Chondrocyte (in vitro differentiated cells): Measurements from ENCODE around the gene SMAD3. TPM values are rescaled to one million over a fixed set of nuclear protein-coding genes. Genes with fewer than 3 reads are reported as not detected.

Experiments
- DNase-seq: peaks from one replicate; pipeline ENCODE4 v3.0.0; 2021; ENCODE audit warnings: mixed read lengths, low spot score
- H3K27ac Mint-ChIP-seq: one replicate; pipeline ENCODE4 v1.8.0; 2021; ENCODE audit warnings: mild to moderate bottlenecking, moderate library complexity, mixed read lengths; ENCODE audit not compliant: unreplicated experiment
- H3K27me3 Mint-ChIP-seq: 2 replicates; pipeline ENCODE4 v1.8.0; 2021; ENCODE audit warnings: low read depth, mixed read lengths
- H3K36me3 Mint-ChIP-seq: 2 replicates; pipeline ENCODE4 v1.8.0; 2021; ENCODE audit warnings: low read depth, mixed read lengths
- H3K4me1 Mint-ChIP-seq: 2 replicates; pipeline ENCODE4 v1.8.0; 2021; ENCODE audit warnings: low read depth, mild to moderate bottlenecking, mixed read lengths
- H3K4me3 Mint-ChIP-seq: one replicate; pipeline ENCODE4 v1.8.0; 2021; ENCODE audit warnings: mild to moderate bottlenecking, moderate library complexity, mixed read lengths; ENCODE audit not compliant: unreplicated experiment
- H3K9me3 Mint-ChIP-seq: 2 replicates; pipeline ENCODE4 v1.8.0; 2021; ENCODE audit warnings: low read depth, mixed read lengths
- total RNA-seq: library from RNA; stranded (reverse); gene quantifications from 3 replicates; pipeline ENCODE4 v1.2.1, GENCODE V29; 2021
- TF ChIP-seq, protein P1 (sequence below): fragments of 200-600 bp; sonication (generic); IDR thresholded peaks from 2 replicates; pipeline ENCODE4 v1.5.0; 2021; ENCODE audit warnings: antibody characterized with exemption, mild to moderate bottlenecking, moderate library complexity

SMAD3 gene
- total RNA-seq, 1 donor from 2014 or later: 23.2 TPM

- Mint-ChIP-seq H3K27me3 (no peaks in the 10 kb centered on the region), H3K9me3 (no peaks in the 10 kb centered on the region), H3K4me3 (peak overlapping the region; percentile 17), H3K27ac (no peak overlapping the region), H3K4me1 (peaks cover 37% of the 10 kb centered on the region), H3K36me3 (peaks cover 1% of the 10 kb centered on the region)
- no peak for DNase-seq
- TF ChIP-seq, protein P1, sequence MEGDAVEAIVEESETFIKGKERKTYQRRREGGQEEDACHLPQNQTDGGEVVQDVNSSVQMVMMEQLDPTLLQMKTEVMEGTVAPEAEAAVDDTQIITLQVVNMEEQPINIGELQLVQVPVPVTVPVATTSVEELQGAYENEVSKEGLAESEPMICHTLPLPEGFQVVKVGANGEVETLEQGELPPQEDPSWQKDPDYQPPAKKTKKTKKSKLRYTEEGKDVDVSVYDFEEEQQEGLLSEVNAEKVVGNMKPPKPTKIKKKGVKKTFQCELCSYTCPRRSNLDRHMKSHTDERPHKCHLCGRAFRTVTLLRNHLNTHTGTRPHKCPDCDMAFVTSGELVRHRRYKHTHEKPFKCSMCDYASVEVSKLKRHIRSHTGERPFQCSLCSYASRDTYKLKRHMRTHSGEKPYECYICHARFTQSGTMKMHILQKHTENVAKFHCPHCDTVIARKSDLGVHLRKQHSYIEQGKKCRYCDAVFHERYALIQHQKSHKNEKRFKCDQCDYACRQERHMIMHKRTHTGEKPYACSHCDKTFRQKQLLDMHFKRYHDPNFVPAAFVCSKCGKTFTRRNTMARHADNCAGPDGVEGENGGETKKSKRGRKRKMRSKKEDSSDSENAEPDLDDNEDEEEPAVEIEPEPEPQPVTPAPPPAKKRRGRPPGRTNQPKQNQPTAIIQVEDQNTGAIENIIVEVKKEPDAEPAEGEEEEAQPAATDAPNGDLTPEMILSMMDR: no peak
These were observed 1.5 kb upstream of the SMAD3 start for GRCh38 chr15:67063689-67064606.

DNA sequence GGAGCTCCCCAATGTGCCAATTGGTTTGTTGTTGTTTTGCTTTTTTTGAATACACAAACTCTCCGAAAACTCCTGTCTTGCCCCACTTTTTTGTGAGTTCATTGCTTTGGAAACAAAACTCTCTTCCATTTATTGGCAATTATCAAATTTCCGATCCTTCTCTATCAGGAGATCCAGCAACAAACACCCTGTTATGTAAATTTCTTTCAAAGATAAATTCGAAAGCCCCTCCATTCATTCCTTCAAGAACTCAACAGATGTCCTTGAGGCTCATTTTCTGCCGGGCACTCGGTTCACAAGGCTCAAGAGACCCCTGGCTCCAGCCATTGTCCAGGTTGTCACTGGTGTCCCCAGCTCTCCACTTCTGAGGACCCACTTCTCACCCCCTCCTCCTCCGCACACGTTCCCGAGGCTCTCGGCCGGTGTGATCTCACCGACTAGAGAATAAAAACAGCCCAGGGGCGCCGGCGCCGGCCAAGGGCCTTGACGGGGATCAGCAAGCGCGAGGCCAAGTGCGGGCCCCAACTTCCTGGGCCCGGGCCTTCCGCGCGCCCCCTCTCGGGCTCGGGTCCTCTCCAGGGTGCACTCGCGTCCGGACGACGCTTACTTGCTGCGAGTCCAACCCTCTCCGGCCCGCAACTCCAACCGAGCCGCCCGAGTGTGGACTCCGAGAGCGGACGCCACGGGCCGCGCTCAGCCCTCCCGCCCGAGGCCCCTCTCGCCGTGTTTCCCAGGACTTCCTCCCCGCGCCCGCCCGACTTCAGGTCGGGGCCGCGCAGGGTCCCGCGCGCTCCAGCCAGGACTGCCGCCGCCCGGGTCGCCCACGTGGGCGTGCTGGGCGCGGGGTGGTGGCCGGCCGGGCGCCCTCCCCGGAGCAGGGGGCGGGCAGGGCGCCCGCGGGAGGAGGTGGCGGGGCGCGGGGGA, 533 bp upstream of the SMAD3 start:
- DNase-seq: no peak
- Mint-ChIP-seq H3K9me3 (no peaks in the 10 kb centered on the region), H3K4me3 (peak overlapping the region; percentile 58), H3K36me3 (peaks cover 1% of the 10 kb centered on the region), H3K27me3 (no peaks in the 10 kb centered on the region), H3K27ac (peak overlapping the region; percentile 45), H3K4me1 (peaks cover 38% of the 10 kb centered on the region)
- TF ChIP-seq, protein P1: peak; percentile 33

GRCh38 chr15:67066041-67066958, 898 bp downstream of the SMAD3 start:
- no peaks in the 10 kb centered on the region for H3K9me3 Mint-ChIP-seq
- peaks cover 45% of the 10 kb centered on the region for H3K4me1 Mint-ChIP-seq
- no peak for DNase-seq
- TF ChIP-seq, protein P1: no peak
- H3K36me3 Mint-ChIP-seq: peaks cover 4% of the 10 kb centered on the region
- peak overlapping the region; percentile 97 for H3K4me3 Mint-ChIP-seq
- H3K27me3 Mint-ChIP-seq: no peaks in the 10 kb centered on the region
- peak overlapping the region; percentile 95 for H3K27ac Mint-ChIP-seq

DNA sequence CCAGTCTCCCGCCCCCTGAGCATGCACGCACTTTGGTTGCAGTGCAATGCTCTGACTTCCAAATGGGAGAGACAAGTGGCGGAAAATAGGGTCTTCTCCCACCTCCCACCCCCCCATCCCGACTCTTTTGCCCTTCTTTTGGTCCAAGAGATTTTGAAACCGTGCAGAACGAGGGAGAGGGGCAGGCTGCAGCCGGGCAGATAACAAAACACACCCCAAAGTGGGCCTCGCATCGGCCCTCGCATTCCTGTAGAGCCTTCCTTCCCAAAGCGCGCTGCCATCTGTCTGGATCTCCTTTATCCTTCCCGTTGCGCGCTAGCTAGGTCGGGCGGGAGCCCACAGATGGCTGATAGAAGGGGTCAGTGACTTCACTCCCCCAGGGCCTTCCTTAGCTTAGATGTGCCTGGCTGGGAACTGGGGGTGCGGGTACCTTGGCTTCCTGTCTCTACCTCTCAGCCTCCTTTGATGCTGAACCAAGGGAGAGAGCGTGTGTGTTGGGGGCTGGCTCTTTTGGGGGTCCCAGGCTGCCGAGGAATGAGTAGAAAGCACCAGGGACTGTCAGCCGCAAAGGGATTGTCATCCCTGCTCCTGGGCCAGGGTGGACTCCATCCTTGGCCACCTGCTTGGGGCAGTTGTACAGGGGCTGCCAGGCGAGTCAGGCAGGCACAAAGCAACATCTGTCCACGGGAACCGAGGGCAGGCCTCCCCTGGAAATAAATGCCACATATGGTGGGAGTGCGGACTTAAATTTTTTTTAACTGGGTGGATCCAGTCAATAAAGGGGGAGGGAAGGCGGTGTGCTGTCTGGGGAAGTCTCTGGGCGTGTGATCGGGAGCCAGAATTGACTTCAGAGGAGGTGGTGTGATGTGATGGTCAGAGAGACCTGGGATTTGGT, 1.8 kb downstream of the SMAD3 start:
- H3K27me3 Mint-ChIP-seq: no peaks in the 10 kb centered on the region
- H3K27ac Mint-ChIP-seq: peak overlapping the region; percentile 77
- no peak for DNase-seq
- H3K9me3 Mint-ChIP-seq: no peaks in the 10 kb centered on the region
- TF ChIP-seq, protein P1: no peak
- peak overlapping the region; percentile 97 for H3K4me3 Mint-ChIP-seq
- peaks cover 5% of the 10 kb centered on the region for H3K36me3 Mint-ChIP-seq
- H3K4me1 Mint-ChIP-seq: peaks cover 46% of the 10 kb centered on the region
